HepG2 (cell line): Measurements from ENCODE around the gene DALRD3. TPM values are rescaled to one million over a fixed set of nuclear protein-coding genes. Genes with fewer than 3 reads are reported as not detected.

Experiments
- ARNTL ChIP-seq: sonication (generic); formaldehyde crosslinking; IDR thresholded peaks from 2 replicates; pipeline ENCODE4 v1.4.0; 2020; ENCODE audit warnings: mild to moderate bottlenecking, missing genetic modification reagents
- BRD4 ChIP-seq: sonication (generic); formaldehyde crosslinking; IDR thresholded peaks from 2 replicates; pipeline ENCODE4 v1.4.0; 2020; ENCODE audit warnings: missing genetic modification reagents
- DNMT3B ChIP-seq: conservative IDR thresholded peaks from 2 replicates; pipeline ENCODE4 v1.6.1; 2016; ENCODE audit warnings: missing biosample characterization, control low read depth
- ISL2 ChIP-seq: sonication (generic); formaldehyde crosslinking; IDR thresholded peaks from 2 replicates; pipeline ENCODE4 v1.5.0; 2020; ENCODE audit warnings: missing genetic modification reagents
- KDM2A ChIP-seq: sonication (generic); formaldehyde crosslinking; IDR thresholded peaks from 2 replicates; pipeline ENCODE4 v1.4.0; 2020; ENCODE audit warnings: low read depth, missing genetic modification reagents, borderline replicate concordance
- MTF2 ChIP-seq: sonication (generic); formaldehyde crosslinking; IDR thresholded peaks from 2 replicates; pipeline ENCODE4 v1.5.0; 2020; ENCODE audit warnings: missing genetic modification reagents, borderline replicate concordance
- NFKB2 ChIP-seq: sonication (generic); formaldehyde crosslinking; IDR thresholded peaks from 2 replicates; pipeline ENCODE4 v1.4.0; 2020; ENCODE audit warnings: missing genetic modification reagents, borderline replicate concordance
- SCMH1 ChIP-seq: sonication (generic); formaldehyde crosslinking; IDR thresholded peaks from 2 replicates; pipeline ENCODE4 v1.9.0; 2021; ENCODE audit warnings: missing genetic modification reagents, mild to moderate bottlenecking, borderline replicate concordance
- ZC3H4 ChIP-seq: sonication (generic); formaldehyde crosslinking; IDR thresholded peaks from 2 replicates; pipeline ENCODE4 v1.4.0; 2020; ENCODE audit warnings: missing genetic modification reagents, borderline replicate concordance
- ZNF382 ChIP-seq: sonication (generic); formaldehyde crosslinking; IDR thresholded peaks from 2 replicates; pipeline ENCODE4 v1.5.0; 2020; ENCODE audit warnings: missing genetic modification reagents, mild to moderate bottlenecking, borderline replicate concordance
- ZNF432 ChIP-seq: sonication (generic); formaldehyde crosslinking; IDR thresholded peaks from 2 replicates; pipeline ENCODE4 v1.5.0; 2020; ENCODE audit warnings: missing genetic modification reagents, mild to moderate bottlenecking, borderline replicate concordance
- ZNF510 ChIP-seq: sonication (generic); formaldehyde crosslinking; IDR thresholded peaks from 2 replicates; pipeline ENCODE4 v1.4.0; 2020; ENCODE audit warnings: low read depth, mild to moderate bottlenecking, missing genetic modification reagents
- polyA plus RNA-seq, 8 experiments: library from polyadenylated mRNA; depleted of rRNA in 3 of 8; stranded (reverse) in 7 of 8; unstranded in 1 of 8; fragments of >200 nt; fragmentation: Illumina TruSeq in 4 of 8; extraction: Trizol in 4 of 8; gene quantifications; 2 replicates each; pipeline versions ENCODE4 v1.2.1 to v1.2.3, GENCODE V29; 2011 to 2016; ENCODE audit warnings: low read depth in 4 of 8, missing spikeins in 1 of 8, mixed read lengths in 1 of 8; ENCODE audit not compliant: insufficient read depth in 1 of 8
- total RNA-seq, 5 experiments: library from RNA; depleted of rRNA; stranded (reverse); fragments of >200 nt; fragmentation: Illumina TruSeq; extraction: Trizol; gene quantifications; 2 replicates each; pipeline ENCODE4 v1.2.3, GENCODE V29; 2016; ENCODE audit warnings: low read depth in 1 of 5
- TF ChIP-seq, protein P1 (sequence below): sonication (generic); formaldehyde crosslinking; IDR thresholded peaks from 2 replicates; pipeline ENCODE4 v1.4.0; 2020; ENCODE audit warnings: missing genetic modification reagents
- TF ChIP-seq, protein P2 (sequence below): IDR thresholded peaks from 2 replicates; pipeline ENCODE4 v1.6.1; 2016; ENCODE audit warnings: missing compliant biosample characterization, missing genetic modification reagents, borderline replicate concordance
- TF ChIP-seq, protein P3 (sequence below): sonication (generic); formaldehyde crosslinking; IDR thresholded peaks from 2 replicates; pipeline ENCODE4 v1.4.0; 2020; ENCODE audit warnings: missing genetic modification reagents
- TF ChIP-seq, protein P4 (sequence below): sonication (generic); formaldehyde crosslinking; IDR thresholded peaks from 2 replicates; pipeline ENCODE4 v1.4.0; 2020; ENCODE audit warnings: mild to moderate bottlenecking, missing genetic modification reagents, borderline replicate concordance
- TF ChIP-seq, protein P5 (sequence below): sonication (generic); formaldehyde crosslinking; conservative IDR thresholded peaks from 2 replicates; pipeline ENCODE4 v1.4.0; 2020; ENCODE audit warnings: missing genetic modification reagents

The DALRD3 gene
- total and polyA plus RNA-seq, 2 of the 13 experiments (the other 11 are each of a cell fraction or from before 2014, with no cell fraction given) = 19.9 to 36.5 TPM

DNA sequence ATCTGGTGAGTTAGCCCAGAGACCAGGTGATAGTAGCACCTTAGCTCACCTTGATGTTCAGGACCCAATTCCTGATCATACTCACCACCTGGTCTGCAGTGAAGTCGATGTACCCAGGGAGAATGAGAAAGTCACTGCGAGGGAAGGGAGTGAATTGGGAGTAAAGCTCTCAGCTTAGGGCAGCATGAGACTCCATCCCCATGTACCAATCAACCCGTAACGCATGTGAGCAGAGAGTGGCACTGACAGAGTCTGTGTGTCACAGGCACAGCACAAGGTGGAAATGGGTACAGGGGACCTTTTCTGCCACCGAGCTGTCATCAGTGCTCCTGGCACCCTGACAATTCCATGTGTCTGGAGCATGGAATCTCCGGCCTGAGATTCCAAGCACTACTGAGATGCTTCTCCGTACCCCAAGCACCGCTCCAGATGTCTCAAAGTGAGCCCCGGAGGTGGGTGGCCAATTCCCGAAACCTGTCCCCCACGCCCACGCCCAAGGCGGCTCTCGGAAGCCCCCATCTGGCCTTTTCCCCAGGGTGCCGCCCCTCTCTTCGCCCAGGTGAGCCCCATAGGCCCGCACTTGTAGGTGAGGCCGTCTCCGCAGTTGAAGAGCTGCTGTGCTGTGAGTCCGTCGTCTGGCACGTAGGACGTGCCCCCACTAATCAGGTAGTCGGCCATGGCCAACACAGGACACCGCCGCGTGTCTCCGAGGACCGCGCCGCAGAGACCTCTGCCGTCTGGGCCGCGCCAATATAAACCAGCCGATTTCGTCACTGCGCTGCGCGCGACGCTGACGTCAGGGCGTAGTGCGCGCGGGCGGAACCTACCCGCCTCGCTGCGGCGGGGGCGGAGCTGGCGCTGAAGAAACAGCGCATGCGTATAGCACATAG, 10.5 kb upstream of the DALRD3 start, which contains the start of gene IMPDH2 (continued):
- no peak for TF ChIP-seq MTF2 (CRISPR knock-in tag)
- TF ChIP-seq, protein P1, sequence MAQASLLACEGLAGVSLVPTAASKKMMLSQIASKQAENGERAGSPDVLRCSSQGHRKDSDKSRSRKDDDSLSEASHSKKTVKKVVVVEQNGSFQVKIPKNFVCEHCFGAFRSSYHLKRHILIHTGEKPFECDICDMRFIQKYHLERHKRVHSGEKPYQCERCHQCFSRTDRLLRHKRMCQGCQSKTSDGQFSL = 0 out of 2 replicates have a peak, but pooled peaks have one; percentile 30
- TF ChIP-seq, protein P2, sequence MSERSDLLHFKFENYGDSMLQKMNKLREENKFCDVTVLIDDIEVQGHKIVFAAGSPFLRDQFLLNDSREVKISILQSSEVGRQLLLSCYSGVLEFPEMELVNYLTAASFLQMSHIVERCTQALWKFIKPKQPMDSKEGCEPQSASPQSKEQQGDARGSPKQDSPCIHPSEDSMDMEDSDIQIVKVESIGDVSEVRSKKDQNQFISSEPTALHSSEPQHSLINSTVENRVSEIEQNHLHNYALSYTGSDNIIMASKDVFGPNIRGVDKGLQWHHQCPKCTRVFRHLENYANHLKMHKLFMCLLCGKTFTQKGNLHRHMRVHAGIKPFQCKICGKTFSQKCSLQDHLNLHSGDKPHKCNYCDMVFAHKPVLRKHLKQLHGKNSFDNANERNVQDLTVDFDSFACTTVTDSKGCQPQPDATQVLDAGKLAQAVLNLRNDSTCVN (CRISPR knock-in tag) = peak; percentile 89
- TF ChIP-seq, protein P3, sequence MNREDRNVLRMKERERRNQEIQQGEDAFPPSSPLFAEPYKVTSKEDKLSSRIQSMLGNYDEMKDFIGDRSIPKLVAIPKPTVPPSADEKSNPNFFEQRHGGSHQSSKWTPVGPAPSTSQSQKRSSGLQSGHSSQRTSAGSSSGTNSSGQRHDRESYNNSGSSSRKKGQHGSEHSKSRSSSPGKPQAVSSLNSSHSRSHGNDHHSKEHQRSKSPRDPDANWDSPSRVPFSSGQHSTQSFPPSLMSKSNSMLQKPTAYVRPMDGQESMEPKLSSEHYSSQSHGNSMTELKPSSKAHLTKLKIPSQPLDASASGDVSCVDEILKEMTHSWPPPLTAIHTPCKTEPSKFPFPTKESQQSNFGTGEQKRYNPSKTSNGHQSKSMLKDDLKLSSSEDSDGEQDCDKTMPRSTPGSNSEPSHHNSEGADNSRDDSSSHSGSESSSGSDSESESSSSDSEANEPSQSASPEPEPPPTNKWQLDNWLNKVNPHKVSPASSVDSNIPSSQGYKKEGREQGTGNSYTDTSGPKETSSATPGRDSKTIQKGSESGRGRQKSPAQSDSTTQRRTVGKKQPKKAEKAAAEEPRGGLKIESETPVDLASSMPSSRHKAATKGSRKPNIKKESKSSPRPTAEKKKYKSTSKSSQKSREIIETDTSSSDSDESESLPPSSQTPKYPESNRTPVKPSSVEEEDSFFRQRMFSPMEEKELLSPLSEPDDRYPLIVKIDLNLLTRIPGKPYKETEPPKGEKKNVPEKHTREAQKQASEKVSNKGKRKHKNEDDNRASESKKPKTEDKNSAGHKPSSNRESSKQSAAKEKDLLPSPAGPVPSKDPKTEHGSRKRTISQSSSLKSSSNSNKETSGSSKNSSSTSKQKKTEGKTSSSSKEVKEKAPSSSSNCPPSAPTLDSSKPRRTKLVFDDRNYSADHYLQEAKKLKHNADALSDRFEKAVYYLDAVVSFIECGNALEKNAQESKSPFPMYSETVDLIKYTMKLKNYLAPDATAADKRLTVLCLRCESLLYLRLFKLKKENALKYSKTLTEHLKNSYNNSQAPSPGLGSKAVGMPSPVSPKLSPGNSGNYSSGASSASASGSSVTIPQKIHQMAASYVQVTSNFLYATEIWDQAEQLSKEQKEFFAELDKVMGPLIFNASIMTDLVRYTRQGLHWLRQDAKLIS (CRISPR knock-in tag) = peak; percentile 68; the same call in 1 of the 2 replicates
- TF ChIP-seq, protein P4, sequence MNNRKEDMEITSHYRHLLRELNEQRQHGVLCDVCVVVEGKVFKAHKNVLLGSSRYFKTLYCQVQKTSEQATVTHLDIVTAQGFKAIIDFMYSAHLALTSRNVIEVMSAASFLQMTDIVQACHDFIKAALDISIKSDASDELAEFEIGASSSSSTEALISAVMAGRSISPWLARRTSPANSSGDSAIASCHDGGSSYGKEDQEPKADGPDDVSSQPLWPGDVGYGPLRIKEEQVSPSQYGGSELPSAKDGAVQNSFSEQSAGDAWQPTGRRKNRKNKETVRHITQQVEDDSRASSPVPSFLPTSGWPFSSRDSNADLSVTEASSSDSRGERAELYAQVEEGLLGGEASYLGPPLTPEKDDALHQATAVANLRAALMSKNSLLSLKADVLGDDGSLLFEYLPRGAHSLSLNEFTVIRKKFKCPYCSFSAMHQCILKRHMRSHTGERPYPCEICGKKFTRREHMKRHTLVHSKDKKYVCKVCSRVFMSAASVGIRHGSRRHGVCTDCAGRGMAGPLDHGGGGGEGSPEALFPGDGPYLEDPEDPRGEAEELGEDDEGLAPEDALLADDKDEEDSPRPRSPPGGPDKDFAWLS = no peak
- TF ChIP-seq KDM2A (CRISPR knock-in tag) = peak; percentile 100
- TF ChIP-seq ZC3H4 (CRISPR knock-in tag) = peak; percentile 90; the same call in 1 of the 2 replicates
- TF ChIP-seq, protein P5, sequence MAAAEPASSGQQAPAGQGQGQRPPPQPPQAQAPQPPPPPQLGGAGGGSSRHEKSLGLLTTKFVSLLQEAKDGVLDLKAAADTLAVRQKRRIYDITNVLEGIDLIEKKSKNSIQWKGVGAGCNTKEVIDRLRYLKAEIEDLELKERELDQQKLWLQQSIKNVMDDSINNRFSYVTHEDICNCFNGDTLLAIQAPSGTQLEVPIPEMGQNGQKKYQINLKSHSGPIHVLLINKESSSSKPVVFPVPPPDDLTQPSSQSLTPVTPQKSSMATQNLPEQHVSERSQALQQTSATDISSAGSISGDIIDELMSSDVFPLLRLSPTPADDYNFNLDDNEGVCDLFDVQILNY = peak; percentile 88
- TF ChIP-seq ZNF432 (CRISPR knock-in tag) = no peak
- TF ChIP-seq ZNF510 (CRISPR knock-in tag) = peak; percentile 90; the same call in 1 of the 2 replicates
- peak; percentile 77; the same call in 1 of the 2 replicates for TF ChIP-seq BRD4
- TF ChIP-seq SCMH1 (CRISPR knock-in tag) = no peak
- peak; percentile 48; the same call in 1 of the 2 replicates for TF ChIP-seq ARNTL (CRISPR knock-in tag)
- TF ChIP-seq DNMT3B (CRISPR knock-in tag) = peak; percentile 94; the same call in 1 of the 2 replicates
- TF ChIP-seq NFKB2 (CRISPR knock-in tag) = peak; percentile 96; the same call in 1 of the 2 replicates
- TF ChIP-seq ISL2 (CRISPR knock-in tag) = peak; percentile 67; the same call in 1 of the 2 replicates
- no peak for TF ChIP-seq ZNF382 (CRISPR knock-in tag)
